Neural progenitor cell (in vitro differentiated cells): ENCODE results near the gene ASPHD2. TPM values are rescaled to one million over a fixed set of nuclear protein-coding genes. Genes with fewer than 3 reads are reported as not detected.

Source experiments
- DNase-seq: peaks from one replicate; pipeline ENCODE4 v3.0.0-alpha.2; 2016; ENCODE audit warnings: low spot score
- H2AFZ ChIP-seq: fragments of 200-600 bp; sonication (generic); replicated peaks from 2 replicates; pipeline ENCODE4 v1.6.1; 2016; ENCODE audit warnings: antibody characterized with exemption
- H3F3A ChIP-seq: fragments of 200-600 bp; sonication (generic); 2 replicates; pipeline ENCODE4 v1.6.1; 2016; ENCODE audit warnings: antibody characterized with exemption, low read depth
- H3K27ac ChIP-seq: fragments of 200-600 bp; sonication (generic); 2 replicates; pipeline ENCODE4 v1.5.1; 2016; ENCODE audit warnings: mild to moderate bottlenecking
- H3K27me3 ChIP-seq: fragments of 200-600 bp; sonication (generic); 2 replicates; pipeline ENCODE4 v1.6.1; 2016; ENCODE audit warnings: mild to moderate bottlenecking, moderate library complexity
- H3K36me3 ChIP-seq: fragments of 200-600 bp; sonication (generic); 2 replicates; pipeline ENCODE4 v1.5.1; 2016
- H3K4me1 ChIP-seq: fragments of 200-600 bp; sonication (generic); 2 replicates; pipeline ENCODE4 v1.6.1; 2016; ENCODE audit warnings: mixed run types
- H3K4me2 ChIP-seq: fragments of 200-600 bp; sonication (generic); 2 replicates; pipeline ENCODE4 v1.6.1; 2016
- H3K4me3 ChIP-seq: fragments of 200-600 bp; sonication (generic); 2 replicates; pipeline ENCODE4 v1.5.1; 2016
- H3K79me2 ChIP-seq: fragments of 200-600 bp; sonication (generic); 2 replicates; pipeline ENCODE4 v1.6.1; 2016; ENCODE audit warnings: low read depth
- H3K9ac ChIP-seq: fragments of 200-600 bp; sonication (generic); 2 replicates; pipeline ENCODE4 v1.6.1; 2016
- H3K9me3 ChIP-seq: fragments of 200-600 bp; sonication (generic); 2 replicates; pipeline ENCODE4 v1.5.1; 2016; ENCODE audit warnings: low read depth
- H4K20me1 ChIP-seq: fragments of 200-600 bp; sonication (generic); 2 replicates; pipeline ENCODE4 v1.6.1; 2016; ENCODE audit warnings: low read depth
- H3K27ac Mint-ChIP-seq: 3 replicates; pipeline ENCODE4 v1.8.0; 2021; ENCODE audit warnings: mixed read lengths
- H3K27me3 Mint-ChIP-seq: 2 replicates; pipeline ENCODE4 v1.8.0; 2022; ENCODE audit warnings: low read depth, mild to moderate bottlenecking, inconsistent platforms, moderate library complexity, mixed read lengths; ENCODE audit not compliant: insufficient read depth
- H3K36me3 Mint-ChIP-seq: 3 replicates; pipeline ENCODE4 v1.8.0; 2021; ENCODE audit warnings: mixed read lengths
- H3K4me1 Mint-ChIP-seq: 3 replicates; pipeline ENCODE4 v1.8.0; 2021; ENCODE audit warnings: mixed read lengths
- H3K4me3 Mint-ChIP-seq: 3 replicates; pipeline ENCODE4 v1.8.0; 2021; ENCODE audit warnings: mild to moderate bottlenecking, moderate library complexity, mixed read lengths
- H3K9me3 Mint-ChIP-seq: 3 replicates; pipeline ENCODE4 v1.8.0; 2020; ENCODE audit warnings: mixed read lengths
- EZH2 ChIP-seq: fragments of 200-600 bp; sonication (generic); IDR thresholded peaks from 2 replicates; pipeline ENCODE4 v1.6.1; 2017; ENCODE audit warnings: antibody characterized with exemption, mild to moderate bottlenecking, moderate library complexity
- EZH2phosphoT487 ChIP-seq: fragments of 200-600 bp; sonication (generic); IDR thresholded peaks from 2 replicates; pipeline ENCODE4 v1.6.1; 2017; ENCODE audit warnings: antibody characterized with exemption
- total RNA-seq: library from RNA; depleted of rRNA; stranded (reverse); fragments of >200 nt; gene quantifications from 2 replicates; pipeline ENCODE4 v1.2.3, GENCODE V29; 2015; ENCODE audit warnings: low replicate concordance
- TF ChIP-seq, protein P1 (sequence below): fragments of 200-600 bp; sonication (generic); IDR thresholded peaks from 2 replicates; pipeline ENCODE4 v1.5.1; 2017; ENCODE audit warnings: antibody characterized with exemption, mild to moderate bottlenecking

ASPHD2 gene
- total RNA-seq, 1 donor from 2014 or later: 9.3 TPM

DNA sequence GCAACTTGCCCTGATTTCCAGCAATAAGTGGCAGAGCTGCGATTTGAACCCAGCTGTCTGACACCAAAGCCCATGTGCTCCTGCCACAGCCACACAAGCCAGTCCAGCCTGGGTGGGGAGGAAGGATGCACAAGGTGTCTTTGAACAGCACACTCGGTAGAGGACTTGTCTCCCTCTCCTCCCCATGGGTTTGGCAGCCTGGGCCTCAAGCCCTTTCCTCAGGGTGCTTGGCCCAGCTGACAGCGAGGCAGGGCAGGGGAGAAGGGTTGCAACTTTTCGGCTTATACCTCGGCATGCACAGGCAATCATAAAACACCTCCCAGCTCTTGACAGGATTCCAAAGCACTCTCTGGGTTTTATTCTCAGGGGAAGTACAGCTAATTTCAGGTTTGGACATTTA, 19.3 kb downstream of the ASPHD2 start:
- no peak for DNase-seq
- Mint-ChIP-seq H3K9me3 (no peaks in the 10 kb centered on the region), H3K27ac (peak overlapping the region; percentile 54), H3K27me3 (peaks cover 2% of the 10 kb centered on the region), H3K4me3 (no peak overlapping the region), H3K4me1 (peaks cover 13% of the 10 kb centered on the region), H3K36me3 (peaks cover 17% of the 10 kb centered on the region)
- H3K36me3 ChIP-seq: no peaks in the 10 kb centered on the region
- H4K20me1 ChIP-seq: no peaks in the 10 kb centered on the region
- H3K27ac ChIP-seq: no peak overlapping the region
- H3K4me1 ChIP-seq: no peaks in the 10 kb centered on the region
- no peaks in the 10 kb centered on the region for H3K9me3 ChIP-seq
- no peak overlapping the region for H3K4me3 ChIP-seq
- H3K9ac ChIP-seq: no peak overlapping the region
- H3K4me2 ChIP-seq: no peak overlapping the region
- H3K79me2 ChIP-seq: no peaks in the 10 kb centered on the region
- no peak overlapping the region for H2AFZ ChIP-seq
- H3K27me3 ChIP-seq: no peaks in the 10 kb centered on the region
- H3F3A ChIP-seq: no peaks in the 10 kb centered on the region
- TF ChIP-seq, protein P1, sequence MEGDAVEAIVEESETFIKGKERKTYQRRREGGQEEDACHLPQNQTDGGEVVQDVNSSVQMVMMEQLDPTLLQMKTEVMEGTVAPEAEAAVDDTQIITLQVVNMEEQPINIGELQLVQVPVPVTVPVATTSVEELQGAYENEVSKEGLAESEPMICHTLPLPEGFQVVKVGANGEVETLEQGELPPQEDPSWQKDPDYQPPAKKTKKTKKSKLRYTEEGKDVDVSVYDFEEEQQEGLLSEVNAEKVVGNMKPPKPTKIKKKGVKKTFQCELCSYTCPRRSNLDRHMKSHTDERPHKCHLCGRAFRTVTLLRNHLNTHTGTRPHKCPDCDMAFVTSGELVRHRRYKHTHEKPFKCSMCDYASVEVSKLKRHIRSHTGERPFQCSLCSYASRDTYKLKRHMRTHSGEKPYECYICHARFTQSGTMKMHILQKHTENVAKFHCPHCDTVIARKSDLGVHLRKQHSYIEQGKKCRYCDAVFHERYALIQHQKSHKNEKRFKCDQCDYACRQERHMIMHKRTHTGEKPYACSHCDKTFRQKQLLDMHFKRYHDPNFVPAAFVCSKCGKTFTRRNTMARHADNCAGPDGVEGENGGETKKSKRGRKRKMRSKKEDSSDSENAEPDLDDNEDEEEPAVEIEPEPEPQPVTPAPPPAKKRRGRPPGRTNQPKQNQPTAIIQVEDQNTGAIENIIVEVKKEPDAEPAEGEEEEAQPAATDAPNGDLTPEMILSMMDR: no peak
- TF ChIP-seq EZH2phosphoT487: no peak
- no peak for TF ChIP-seq EZH2

DNA sequence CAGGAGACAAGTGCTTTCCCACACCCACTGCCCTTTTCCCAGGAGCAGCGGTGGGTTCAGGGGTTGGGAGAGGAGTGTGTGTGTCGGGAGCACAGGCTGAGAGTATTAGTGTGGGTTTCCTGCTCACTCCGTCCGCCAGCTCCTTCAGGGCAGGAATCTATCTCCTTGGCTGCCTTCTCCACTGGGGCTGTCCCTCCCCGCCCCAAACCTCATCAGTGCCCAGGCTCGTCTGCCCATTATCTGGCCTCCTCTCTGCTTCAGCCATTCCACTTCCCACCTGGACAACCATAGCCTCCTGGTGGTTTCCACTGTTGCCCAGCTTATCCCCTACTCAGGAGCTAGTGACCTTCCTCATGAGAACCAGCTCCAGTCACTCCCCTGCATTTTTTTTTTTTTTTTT, 19.9 kb downstream of the ASPHD2 start:
- H3K4me3 ChIP-seq: no peak overlapping the region
- no peak overlapping the region for H3K9ac ChIP-seq
- DNase-seq: no peak
- H3K4me2 ChIP-seq: no peak overlapping the region
- H3K27me3 Mint-ChIP-seq: peaks cover 2% of the 10 kb centered on the region
- peak overlapping the region; percentile 66 for H3K27ac Mint-ChIP-seq
- H3K36me3 Mint-ChIP-seq: peaks cover 19% of the 10 kb centered on the region
- H3K9me3 ChIP-seq: no peaks in the 10 kb centered on the region
- H3K36me3 ChIP-seq: no peaks in the 10 kb centered on the region
- no peak overlapping the region for H3K4me3 Mint-ChIP-seq
- TF ChIP-seq, protein P1: no peak
- no peak for TF ChIP-seq EZH2phosphoT487
- no peak for TF ChIP-seq EZH2
- H3F3A ChIP-seq: no peaks in the 10 kb centered on the region
- no peak overlapping the region for H2AFZ ChIP-seq
- H3K9me3 Mint-ChIP-seq: no peaks in the 10 kb centered on the region
- no peaks in the 10 kb centered on the region for H3K4me1 ChIP-seq
- H3K4me1 Mint-ChIP-seq: peaks cover 13% of the 10 kb centered on the region
- H3K79me2 ChIP-seq: no peaks in the 10 kb centered on the region
- no peak overlapping the region for H3K27ac ChIP-seq
- no peaks in the 10 kb centered on the region for H4K20me1 ChIP-seq
- H3K27me3 ChIP-seq: no peaks in the 10 kb centered on the region

DNA sequence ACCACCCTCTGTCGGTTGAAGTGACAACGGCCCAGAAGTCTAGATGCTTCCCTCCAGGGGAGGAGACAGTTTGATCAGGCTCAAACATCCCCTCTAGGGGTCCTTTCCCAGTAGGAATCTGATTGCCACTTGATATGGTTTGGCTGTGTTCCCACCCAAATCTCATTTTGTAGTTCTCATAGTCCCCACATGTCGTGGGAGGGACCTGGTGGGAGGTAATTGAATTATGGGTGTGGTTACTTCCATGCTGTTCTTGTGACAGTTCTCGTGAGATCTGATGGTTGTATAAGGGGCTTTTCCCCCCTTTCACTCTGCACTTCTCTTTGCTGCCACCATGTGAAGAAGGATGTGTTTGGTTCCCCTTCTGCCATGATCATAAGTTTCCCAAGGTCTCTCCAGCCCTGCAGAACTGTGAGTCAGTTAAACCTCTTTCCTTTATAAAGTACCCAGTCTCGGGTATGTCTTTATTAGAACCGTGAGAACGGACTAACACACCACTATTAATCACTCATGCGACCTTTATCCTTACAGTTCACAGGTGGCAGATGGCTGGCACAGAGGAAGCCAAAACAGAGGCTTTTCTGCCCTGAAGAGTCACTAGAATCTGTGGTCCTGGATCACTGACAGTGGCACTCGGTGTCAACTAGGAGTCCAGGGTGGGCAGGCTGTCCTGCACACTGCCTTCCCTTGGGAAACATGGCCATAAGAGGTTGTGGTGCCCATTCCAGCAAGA, 21.6 kb downstream of the ASPHD2 start:
- no peak overlapping the region for H3K4me2 ChIP-seq
- no peak for DNase-seq
- no peak overlapping the region for H3K27ac ChIP-seq
- H3F3A ChIP-seq: no peaks in the 10 kb centered on the region
- Mint-ChIP-seq H3K27me3 (no peaks in the 10 kb centered on the region), H3K27ac (no peak overlapping the region), H3K4me1 (peaks cover 13% of the 10 kb centered on the region), H3K4me3 (no peak overlapping the region), H3K9me3 (no peaks in the 10 kb centered on the region), H3K36me3 (peaks cover 17% of the 10 kb centered on the region)
- no peaks in the 10 kb centered on the region for H3K4me1 ChIP-seq
- no peak overlapping the region for H3K4me3 ChIP-seq
- H3K9me3 ChIP-seq: no peaks in the 10 kb centered on the region
- no peaks in the 10 kb centered on the region for H4K20me1 ChIP-seq
- TF ChIP-seq, protein P1: no peak
- TF ChIP-seq EZH2phosphoT487 (no peak), EZH2 (no peak)
- no peaks in the 10 kb centered on the region for H3K27me3 ChIP-seq
- no peak overlapping the region for H2AFZ ChIP-seq
- no peaks in the 10 kb centered on the region for H3K79me2 ChIP-seq
- H3K9ac ChIP-seq: no peak overlapping the region
- H3K36me3 ChIP-seq: no peaks in the 10 kb centered on the region
